HepG2 (cell line): Measurements from ENCODE around the gene GLI3. TPM values are rescaled to one million over a fixed set of nuclear protein-coding genes. Genes with fewer than 3 reads are reported as not detected.

Experiments used
- ATAC-seq: fragments of 200-7000 bp; cut with Tn5 transposase; 3 replicates; pipeline ENCODE4 v1.9.1; 2020; ENCODE audit warnings: mild to moderate bottlenecking, moderate library complexity
- BruUV-seq: library from RNA; stranded (reverse); fragments of 400-500 nt; replicated peaks from 2 replicates; lab custom pipeline; 2021; lab: Mats Ljungman, UMichigan
- CTCF ChIA-PET: fragments of 300-600 bp; formaldehyde crosslinking; extraction: SDS; loops from one replicate; lab custom pipeline; 2021; ENCODE audit warnings: low total read pairs, inconsistent platforms, low intra/inter-chr PET ratio; lab: Yijun Ruan, JAX
- POLR2A ChIA-PET: fragments of 350-600 bp; sonication (Branson Sonifier 250); formaldehyde crosslinking; loops from one replicate; lab custom pipeline; 2020; ENCODE audit warnings: antibody characterized with exemption, inconsistent platforms; lab: Yijun Ruan, JAX
- DNase-seq: peaks from one replicate; pipeline ENCODE4 v3.0.0-alpha.2; 2015; ENCODE audit warnings: low spot score
- FAIRE-seq: peaks from 3 replicates; lab custom pipeline; 2011; peaks lifted over from hg19 to GRCh38; lab: Jason Lieb, UNC
- H2AFZ ChIP-seq: one replicate; pipeline ENCODE4 v1.6.1; 2011; ENCODE audit warnings: low read length, inconsistent platforms
- H3K27ac ChIP-seq: fragments of 300-600 bp; 3 replicates; pipeline ENCODE4 v1.8.0; 2011; ENCODE audit warnings: mixed run types, mild to moderate bottlenecking, mixed read lengths, low read length, inconsistent platforms; ENCODE audit not compliant: insufficient read depth; ENCODE audit errors: extremely low read length
- H3K27me3 ChIP-seq, 2 experiments: fragments of 200-600 bp in 1 of 2; 2 replicates in 1 of 2; 3 replicates in 1 of 2; pipeline versions ENCODE4 v1.6.0 to v1.8.0; 2011; ENCODE audit warnings: low read length in 2 of 2, mild to moderate bottlenecking in 2 of 2, moderate library complexity in 2 of 2, inconsistent platforms in 1 of 2; ENCODE audit not compliant: insufficient read depth in 2 of 2, control insufficient read depth in 1 of 2
- H3K36me3 ChIP-seq, 2 experiments: fragments of 200-600 bp in 1 of 2; replicated peaks in 1 of 2; 2 replicates in 1 of 2; 3 replicates in 1 of 2; pipeline versions ENCODE4 v1.5.1 to v1.8.0; 2011; ENCODE audit warnings: low read length in 2 of 2, inconsistent platforms in 1 of 2; ENCODE audit not compliant: insufficient read depth in 2 of 2, control insufficient read depth in 1 of 2
- H3K4me1 ChIP-seq: 2 replicates; pipeline ENCODE4 v1.5.1; 2012; ENCODE audit warnings: low read length, inconsistent platforms; ENCODE audit not compliant: insufficient read depth
- H3K4me2 ChIP-seq: 2 replicates; pipeline ENCODE4 v1.6.0; 2011; ENCODE audit warnings: low read depth, low read length, inconsistent platforms
- H3K4me3 ChIP-seq, 3 experiments: fragments of 200-600 bp in 1 of 3; sonication (generic), shearing (Covaris generic) in 1 of 3; replicated peaks in 1 of 3; 2 replicates each; pipeline ENCODE4 v1.5.1; 2011 to 2016; ENCODE audit warnings: low read length in 3 of 3, inconsistent platforms in 2 of 3, low read depth in 2 of 3, mild to moderate bottlenecking in 2 of 3, control low read depth in 1 of 3, mixed read lengths in 1 of 3; ENCODE audit not compliant: insufficient read depth in 1 of 3
- H3K79me2 ChIP-seq: one replicate; pipeline ENCODE4 v1.6.1; 2011; ENCODE audit warnings: low read length, inconsistent platforms; ENCODE audit not compliant: insufficient read depth
- H3K9ac ChIP-seq: 2 replicates; pipeline ENCODE4 v1.6.0; 2011; ENCODE audit warnings: mild to moderate bottlenecking, low read depth, low read length, inconsistent platforms; ENCODE audit not compliant: insufficient read depth
- H3K9me3 ChIP-seq: 2 replicates; pipeline ENCODE4 v1.5.1; 2012; ENCODE audit warnings: mild to moderate bottlenecking, low read length
- H4K20me1 ChIP-seq: 2 replicates; pipeline ENCODE4 v1.6.0; 2011; ENCODE audit warnings: inconsistent platforms, mild to moderate bottlenecking, low read length, moderate library complexity; ENCODE audit not compliant: insufficient read depth
- AKAP8 ChIP-seq: sonication (generic); formaldehyde crosslinking; IDR thresholded peaks from 2 replicates; pipeline ENCODE4 v1.5.1; 2020; ENCODE audit warnings: mild to moderate bottlenecking, missing genetic modification reagents
- ESRRA ChIP-seq: sonication (generic); formaldehyde crosslinking; IDR thresholded peaks from 2 replicates; pipeline ENCODE4 v1.5.1; 2020; ENCODE audit warnings: mild to moderate bottlenecking, low read depth, missing genetic modification reagents
- HHEX ChIP-seq: IDR thresholded peaks from 2 replicates; pipeline ENCODE4 v1.6.1; 2016; ENCODE audit warnings: control low read depth
- ISX ChIP-seq: sonication (generic); formaldehyde crosslinking; conservative IDR thresholded peaks from 2 replicates; pipeline ENCODE4 v1.5.0; 2020; ENCODE audit warnings: missing genetic modification reagents
- NCOA2 ChIP-seq: sonication (generic); formaldehyde crosslinking; IDR thresholded peaks from 2 replicates; pipeline ENCODE4 v1.8.0; 2022; ENCODE audit warnings: inconsistent platforms
- SMYD3 ChIP-seq: sonication (generic); formaldehyde crosslinking; IDR thresholded peaks from 2 replicates; pipeline ENCODE4 v1.8.1; 2023; ENCODE audit warnings: mild to moderate bottlenecking, missing genetic modification reagents
- THYN1 ChIP-seq: sonication (generic); formaldehyde crosslinking; IDR thresholded peaks from 2 replicates; pipeline ENCODE4 v1.8.1; 2023; ENCODE audit warnings: low read depth, mild to moderate bottlenecking, moderate library complexity, missing genetic modification reagents, borderline replicate concordance
- ZBTB33 ChIP-seq: sonication (generic); formaldehyde crosslinking; IDR thresholded peaks from 2 replicates; pipeline ENCODE4 v1.4.0; 2020; ENCODE audit warnings: missing genetic modification reagents
- ZNF350 ChIP-seq: sonication (generic); formaldehyde crosslinking; IDR thresholded peaks from 2 replicates; pipeline ENCODE4 v1.4.0; 2020; ENCODE audit warnings: mild to moderate bottlenecking, low read depth, missing genetic modification reagents, borderline replicate concordance
- ZNF510 ChIP-seq: sonication (generic); formaldehyde crosslinking; IDR thresholded peaks from 2 replicates; pipeline ENCODE4 v1.4.0; 2020; ENCODE audit warnings: low read depth, mild to moderate bottlenecking, missing genetic modification reagents
- ZNF530 ChIP-seq: sonication (generic); formaldehyde crosslinking; IDR thresholded peaks from 2 replicates; pipeline ENCODE4 v1.5.0; 2020; ENCODE audit warnings: low read depth, mild to moderate bottlenecking, missing genetic modification reagents
- ZNF562 ChIP-seq: sonication (generic); formaldehyde crosslinking; IDR thresholded peaks from 2 replicates; pipeline ENCODE4 v1.8.0; 2022; ENCODE audit warnings: missing genetic modification reagents, borderline replicate concordance
- ZNF629 ChIP-seq: sonication (generic); formaldehyde crosslinking; conservative IDR thresholded peaks from 2 replicates; pipeline ENCODE4 v1.5.0; 2020; ENCODE audit warnings: missing genetic modification reagents
- WGBS: methylation state at CpG from one replicate; pipeline ENCODE4 v1.1.6; 2017; ENCODE audit warnings: low lambda C conversion rate; 5-methylcytosine and 5-hydroxymethylcytosine counted together
- in situ Hi-C: cut with HindIII; loops from 2 replicates; pipeline ENCODE4 v1.10.0; 2017; ENCODE audit warnings: low pct_unique_long_range_greater_than_20kb; ENCODE audit not compliant: extremely low pct_ligation_motif_present
- intact Hi-C: fragments of 100-400 bp; cut with micrococcal nuclease; formaldehyde crosslinking; loops from one replicate; pipeline ENCODE4 v1.10.0; 2022; ENCODE audit not compliant: unreplicated experiment
- polyA plus RNA-seq, 8 experiments: library from polyadenylated mRNA; depleted of rRNA in 3 of 8; stranded (reverse) in 7 of 8; unstranded in 1 of 8; fragments of >200 nt; fragmentation: Illumina TruSeq in 4 of 8; extraction: Trizol in 4 of 8; gene quantifications; 2 replicates each; pipeline versions ENCODE4 v1.2.1 to v1.2.3, GENCODE V29; 2011 to 2016; ENCODE audit warnings: low read depth in 4 of 8, missing spikeins in 1 of 8, mixed read lengths in 1 of 8; ENCODE audit not compliant: insufficient read depth in 1 of 8
- total RNA-seq, 5 experiments: library from RNA; depleted of rRNA; stranded (reverse); fragments of >200 nt; fragmentation: Illumina TruSeq; extraction: Trizol; gene quantifications; 2 replicates each; pipeline ENCODE4 v1.2.3, GENCODE V29; 2016; ENCODE audit warnings: low read depth in 1 of 5
- TF ChIP-seq, protein P1 (sequence below): sonication (generic); formaldehyde crosslinking; IDR thresholded peaks from 2 replicates; pipeline ENCODE4 v1.4.0; 2020; ENCODE audit warnings: missing genetic modification reagents; ENCODE audit errors: not compliant biosample characterization
- TF ChIP-seq, protein P2 (sequence below): sonication (generic); formaldehyde crosslinking; IDR thresholded peaks from 2 replicates; pipeline ENCODE4 v1.8.1; 2023; ENCODE audit warnings: mild to moderate bottlenecking, missing genetic modification reagents

GLI3 gene
- total and polyA plus RNA-seq, 2 of the 13 experiments (the other 11 are each of a cell fraction or from before 2014, with no cell fraction given): not detected

DNA sequence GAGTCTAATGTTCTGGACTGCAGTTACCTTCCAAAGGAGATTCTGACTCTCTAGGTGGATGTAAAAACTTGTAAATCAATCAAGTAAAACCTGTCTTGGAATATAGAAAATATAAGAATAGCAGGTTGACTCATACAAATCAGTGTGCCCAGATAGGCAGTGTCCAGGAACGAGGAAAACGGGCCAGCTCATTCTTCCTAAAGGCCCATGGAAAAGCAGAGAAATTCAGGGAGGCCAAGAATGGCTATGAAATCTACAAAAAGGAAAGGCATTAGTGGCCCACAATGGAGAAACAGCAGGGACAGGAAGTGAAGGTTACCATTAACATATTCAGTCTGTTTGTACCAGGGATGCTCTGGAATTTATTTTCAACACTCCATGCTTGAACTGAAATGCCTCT lies 14.9 kb downstream of the GLI3 start:
- ChIA-PET CTCF (no interaction called here), POLR2A (no interaction called here)
- Histone ChIP-seq H3K79me2 (no peaks in the 10 kb centered on the region), H3K9ac (no peak overlapping the region), H4K20me1 (no peaks in the 10 kb centered on the region), H2AFZ (no peak overlapping the region)
- WGBS: 6% methylated on average over 2 of the region's 2 CpGs
- no TSS peak for BruUV-seq
- intact Hi-C loops: no loop called here
- TF ChIP-seq ZNF629 (CRISPR knock-in tag) (no peak), ZNF562 (CRISPR knock-in tag) (no peak), HHEX (CRISPR knock-in tag) (no peak), ESRRA (CRISPR knock-in tag) (no peak), THYN1 (CRISPR knock-in tag) (no peak), SMYD3 (CRISPR knock-in tag) (no peak), NCOA2 (CRISPR knock-in tag) (no peak), ZNF350 (CRISPR knock-in tag) (no peak), AKAP8 (CRISPR knock-in tag) (no peak), ISX (CRISPR knock-in tag) (no peak), ZNF530 (CRISPR knock-in tag) (no peak), ZNF510 (CRISPR knock-in tag) (no peak), ZBTB33 (CRISPR knock-in tag) (no peak)
- TF ChIP-seq, protein P1, sequence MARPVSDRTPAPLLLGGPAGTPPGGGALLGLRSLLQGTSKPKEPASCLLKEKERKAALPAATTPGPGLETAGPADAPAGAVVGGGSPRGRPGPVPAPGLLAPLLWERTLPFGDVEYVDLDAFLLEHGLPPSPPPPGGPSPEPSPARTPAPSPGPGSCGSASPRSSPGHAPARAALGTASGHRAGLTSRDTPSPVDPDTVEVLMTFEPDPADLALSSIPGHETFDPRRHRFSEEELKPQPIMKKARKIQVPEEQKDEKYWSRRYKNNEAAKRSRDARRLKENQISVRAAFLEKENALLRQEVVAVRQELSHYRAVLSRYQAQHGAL (CRISPR knock-in tag): no peak
- TF ChIP-seq, protein P2, sequence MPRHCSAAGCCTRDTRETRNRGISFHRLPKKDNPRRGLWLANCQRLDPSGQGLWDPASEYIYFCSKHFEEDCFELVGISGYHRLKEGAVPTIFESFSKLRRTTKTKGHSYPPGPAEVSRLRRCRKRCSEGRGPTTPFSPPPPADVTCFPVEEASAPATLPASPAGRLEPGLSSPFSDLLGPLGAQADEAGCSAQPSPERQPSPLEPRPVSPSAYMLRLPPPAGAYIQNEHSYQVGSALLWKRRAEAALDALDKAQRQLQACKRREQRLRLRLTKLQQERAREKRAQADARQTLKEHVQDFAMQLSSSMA (CRISPR knock-in tag): no peak
- TF ChIP-seq, all 625 proteins: peak for 0
- Histone ChIP-seq H3K27ac (no peak overlapping the region), H3K27me3 (peaks cover 2 to 13% of the 10 kb centered on the region in 2 experiments; a peak in 3 of 5 replicates), H3K36me3 (no peaks in the 10 kb centered on the region), H3K4me3 (no peak overlapping the region), H3K9me3 (no peaks in the 10 kb centered on the region), H3K4me1 (no peaks in the 10 kb centered on the region), H3K4me2 (no peak overlapping the region)
- in situ Hi-C loops: no loop called here
- no peak for ATAC-seq
- no peak for FAIRE-seq
- DNase-seq: no peak
